HepG2 (cell line): ENCODE data around the gene POLR2F. TPM values are rescaled to one million over a fixed set of nuclear protein-coding genes. Genes with fewer than 3 reads are reported as not detected.

Experiments
- DNMT1 ChIP-seq: sonication (generic); formaldehyde crosslinking; IDR thresholded peaks from 2 replicates; pipeline ENCODE4 v1.5.1; 2020; ENCODE audit warnings: mild to moderate bottlenecking, missing genetic modification reagents
- KLF11 ChIP-seq: IDR thresholded peaks from 2 replicates; pipeline ENCODE4 v1.6.1; 2016; ENCODE audit warnings: missing compliant biosample characterization
- KLF16 ChIP-seq, 2 experiments: sonication (generic) in 1 of 2; formaldehyde crosslinking in 1 of 2; IDR thresholded peaks; 2 replicates each; pipeline versions ENCODE4 v1.6.1 to v1.8.0; 2016 to 2023; ENCODE audit warnings: missing genetic modification reagents in 2 of 2, missing compliant biosample characterization in 1 of 2
- NFKB2 ChIP-seq: sonication (generic); formaldehyde crosslinking; IDR thresholded peaks from 2 replicates; pipeline ENCODE4 v1.4.0; 2020; ENCODE audit warnings: missing genetic modification reagents, borderline replicate concordance
- SOX6 ChIP-seq, 2 experiments: fragments of 450-650 bp in 1 of 2; sonication (generic) in 1 of 2; formaldehyde crosslinking in 1 of 2; IDR thresholded peaks; 2 replicates each; pipeline versions ENCODE4 v1.4.0 to v1.6.1; 2017 to 2020; ENCODE audit warnings: antibody characterized with exemption in 1 of 2, mild to moderate bottlenecking in 1 of 2, missing genetic modification reagents in 1 of 2
- ZNF33A ChIP-seq: sonication (generic); formaldehyde crosslinking; IDR thresholded peaks from 2 replicates; pipeline ENCODE4 v1.5.1; 2020; ENCODE audit warnings: missing genetic modification reagents, mild to moderate bottlenecking, moderate library complexity, borderline replicate concordance
- ZNF34 ChIP-seq: sonication (generic); formaldehyde crosslinking; IDR thresholded peaks from 2 replicates; pipeline ENCODE4 v1.4.0; 2020; ENCODE audit warnings: mild to moderate bottlenecking, missing genetic modification reagents, borderline replicate concordance
- ZNF350 ChIP-seq: sonication (generic); formaldehyde crosslinking; IDR thresholded peaks from 2 replicates; pipeline ENCODE4 v1.4.0; 2020; ENCODE audit warnings: mild to moderate bottlenecking, low read depth, missing genetic modification reagents, borderline replicate concordance
- ZNF790 ChIP-seq: sonication (generic); formaldehyde crosslinking; IDR thresholded peaks from 2 replicates; pipeline ENCODE4 v1.8.0; 2022; ENCODE audit warnings: missing genetic modification reagents, mild to moderate bottlenecking, borderline replicate concordance
- ZNF839 ChIP-seq: sonication (generic); formaldehyde crosslinking; IDR thresholded peaks from 2 replicates; pipeline ENCODE4 v1.4.0; 2020; ENCODE audit warnings: missing genetic modification reagents, mild to moderate bottlenecking, borderline replicate concordance
- ZSCAN25 ChIP-seq: sonication (generic); formaldehyde crosslinking; IDR thresholded peaks from 2 replicates; pipeline ENCODE4 v1.8.0; 2022; ENCODE audit warnings: mild to moderate bottlenecking, missing genetic modification reagents
- polyA plus RNA-seq, 8 experiments: library from polyadenylated mRNA; depleted of rRNA in 3 of 8; stranded (reverse) in 7 of 8; unstranded in 1 of 8; fragments of >200 nt; fragmentation: Illumina TruSeq in 4 of 8; extraction: Trizol in 4 of 8; gene quantifications; 2 replicates each; pipeline versions ENCODE4 v1.2.1 to v1.2.3, GENCODE V29; 2011 to 2016; ENCODE audit warnings: low read depth in 4 of 8, missing spikeins in 1 of 8, mixed read lengths in 1 of 8; ENCODE audit not compliant: insufficient read depth in 1 of 8
- total RNA-seq, 5 experiments: library from RNA; depleted of rRNA; stranded (reverse); fragments of >200 nt; fragmentation: Illumina TruSeq; extraction: Trizol; gene quantifications; 2 replicates each; pipeline ENCODE4 v1.2.3, GENCODE V29; 2016; ENCODE audit warnings: low read depth in 1 of 5
- TF ChIP-seq, protein P1 (sequence below): sonication (generic); formaldehyde crosslinking; IDR thresholded peaks from 2 replicates; pipeline ENCODE4 v1.5.1; 2020; ENCODE audit warnings: missing genetic modification reagents, mild to moderate bottlenecking, borderline replicate concordance
- TF ChIP-seq, protein P2 (sequence below): sonication (generic); formaldehyde crosslinking; IDR thresholded peaks from 2 replicates; pipeline ENCODE4 v1.8.0; 2022; ENCODE audit warnings: mild to moderate bottlenecking, missing genetic modification reagents, borderline replicate concordance
- TF ChIP-seq, protein P3 (sequence below): sonication (generic); formaldehyde crosslinking; IDR thresholded peaks from 2 replicates; pipeline ENCODE4 v1.4.0; 2020; ENCODE audit warnings: mild to moderate bottlenecking, missing genetic modification reagents
- TF ChIP-seq, protein P4 (sequence below), 2 experiments: IDR thresholded peaks; 2 replicates each; pipeline ENCODE4 v1.6.1; 2011 to 2012; ENCODE audit warnings: low read length in 2 of 2, borderline replicate concordance in 1 of 2, low read depth in 1 of 2, mild to moderate bottlenecking in 1 of 2, moderate library complexity in 1 of 2
- TF ChIP-seq, protein P5 (sequence below): fragments of 450-650 bp; IDR thresholded peaks from 2 replicates; pipeline ENCODE4 v1.6.1; 2017; ENCODE audit warnings: mild to moderate bottlenecking

The POLR2F gene
- total and polyA plus RNA-seq, 2 of the 13 experiments (the other 11 are each of a cell fraction or from before 2014, with no cell fraction given): 135 to 158 TPM

DNA sequence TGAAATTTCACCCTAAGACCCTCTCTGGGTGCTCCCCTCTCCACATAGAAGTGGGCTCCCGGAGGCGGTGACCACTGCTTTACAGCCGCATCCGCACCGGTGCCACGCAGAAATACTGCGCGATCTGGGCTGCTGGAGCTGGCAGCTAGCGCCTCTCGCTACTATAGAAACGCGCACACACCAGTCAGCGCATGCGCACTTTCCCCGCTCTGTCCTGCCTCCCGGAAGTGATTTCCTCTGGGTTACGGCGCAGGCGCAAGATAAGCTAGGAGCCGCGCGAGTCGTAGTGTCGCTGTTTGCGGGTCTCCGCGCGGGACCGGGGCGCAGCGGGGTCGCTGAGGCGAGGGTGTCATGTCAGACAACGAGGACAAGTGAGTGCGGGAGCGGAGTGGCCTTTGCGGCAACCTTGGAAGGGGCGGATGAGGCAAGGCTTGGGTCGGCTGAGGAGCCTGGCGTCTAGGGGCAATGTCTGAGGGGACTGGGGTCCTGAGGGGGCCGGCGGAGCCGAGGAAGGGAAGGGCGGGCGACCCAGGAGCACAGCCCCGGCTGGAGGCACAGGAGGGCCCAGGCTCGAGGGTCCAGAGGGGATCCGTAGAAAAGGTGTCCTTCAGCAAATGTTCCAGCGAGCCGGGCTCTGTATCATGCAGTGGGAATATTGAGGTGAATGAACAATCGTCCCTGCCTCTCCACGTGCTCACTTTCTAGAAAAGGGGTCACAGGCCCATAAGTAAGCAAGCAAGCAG, at the start of gene POLR2F, which contains the start of gene C22orf23 (continued):
- TF ChIP-seq ZNF790 (0 out of 2 replicates have a peak, but pooled peaks have one; percentile 44), KLF11 (CRISPR knock-in tag) (0 out of 2 replicates have a peak, but pooled peaks have one; percentile 51), ZNF33A (CRISPR knock-in tag) (no peak), NFKB2 (peak; percentile 43; the same call in 1 of the 2 replicates), ZNF34 (CRISPR knock-in tag) (no peak), ZSCAN25 (CRISPR knock-in tag) (peak; percentile 40; the same call in 1 of the 2 replicates), KLF16 (CRISPR knock-in tag; IDR thresholded peaks at IDR 0.05) (peak in 1 of 2 experiments; percentile 73; a peak in 1 of 4 replicates), SOX6 (IDR thresholded peaks at IDR 0.05) (no peak), SOX6 (CRISPR knock-in tag; IDR thresholded peaks at IDR 0.05) (peak; percentile 45; the same call in 1 of the 2 replicates), ZNF350 (CRISPR knock-in tag) (peak; percentile 59; the same call in 1 of the 2 replicates), ZNF839 (CRISPR knock-in tag) (no peak), DNMT1 (CRISPR knock-in tag) (no peak)
- TF ChIP-seq, protein P1, sequence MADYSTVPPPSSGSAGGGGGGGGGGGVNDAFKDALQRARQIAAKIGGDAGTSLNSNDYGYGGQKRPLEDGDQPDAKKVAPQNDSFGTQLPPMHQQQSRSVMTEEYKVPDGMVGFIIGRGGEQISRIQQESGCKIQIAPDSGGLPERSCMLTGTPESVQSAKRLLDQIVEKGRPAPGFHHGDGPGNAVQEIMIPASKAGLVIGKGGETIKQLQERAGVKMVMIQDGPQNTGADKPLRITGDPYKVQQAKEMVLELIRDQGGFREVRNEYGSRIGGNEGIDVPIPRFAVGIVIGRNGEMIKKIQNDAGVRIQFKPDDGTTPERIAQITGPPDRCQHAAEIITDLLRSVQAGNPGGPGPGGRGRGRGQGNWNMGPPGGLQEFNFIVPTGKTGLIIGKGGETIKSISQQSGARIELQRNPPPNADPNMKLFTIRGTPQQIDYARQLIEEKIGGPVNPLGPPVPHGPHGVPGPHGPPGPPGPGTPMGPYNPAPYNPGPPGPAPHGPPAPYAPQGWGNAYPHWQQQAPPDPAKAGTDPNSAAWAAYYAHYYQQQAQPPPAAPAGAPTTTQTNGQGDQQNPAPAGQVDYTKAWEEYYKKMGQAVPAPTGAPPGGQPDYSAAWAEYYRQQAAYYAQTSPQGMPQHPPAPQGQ (CRISPR knock-in tag): 0 out of 2 replicates have a peak, but pooled peaks have one; percentile 58
- TF ChIP-seq, protein P2, sequence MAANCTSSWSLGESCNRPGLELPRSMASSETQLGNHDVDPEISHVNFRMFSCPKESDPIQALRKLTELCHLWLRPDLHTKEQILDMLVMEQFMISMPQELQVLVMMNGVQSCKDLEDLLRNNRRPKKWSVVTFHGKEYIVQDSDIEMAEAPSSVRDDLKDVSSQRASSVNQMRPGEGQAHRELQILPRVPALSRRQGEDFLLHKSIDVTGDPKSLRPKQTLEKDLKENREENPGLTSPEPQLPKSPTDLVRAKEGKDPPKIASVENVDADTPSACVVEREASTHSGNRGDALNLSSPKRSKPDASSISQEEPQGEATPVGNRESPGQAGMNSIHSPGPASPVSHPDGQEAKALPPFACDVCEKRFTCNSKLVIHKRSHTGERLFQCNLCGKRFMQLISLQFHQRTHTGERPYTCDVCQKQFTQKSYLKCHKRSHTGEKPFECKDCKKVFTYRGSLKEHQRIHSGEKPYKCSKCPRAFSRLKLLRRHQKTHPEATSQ (CRISPR knock-in tag): no peak
- TF ChIP-seq, protein P3, sequence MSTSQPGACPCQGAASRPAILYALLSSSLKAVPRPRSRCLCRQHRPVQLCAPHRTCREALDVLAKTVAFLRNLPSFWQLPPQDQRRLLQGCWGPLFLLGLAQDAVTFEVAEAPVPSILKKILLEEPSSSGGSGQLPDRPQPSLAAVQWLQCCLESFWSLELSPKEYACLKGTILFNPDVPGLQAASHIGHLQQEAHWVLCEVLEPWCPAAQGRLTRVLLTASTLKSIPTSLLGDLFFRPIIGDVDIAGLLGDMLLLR (CRISPR knock-in tag): 0 out of 2 replicates have a peak, but pooled peaks have one; percentile 46
- TF ChIP-seq, protein P4, sequence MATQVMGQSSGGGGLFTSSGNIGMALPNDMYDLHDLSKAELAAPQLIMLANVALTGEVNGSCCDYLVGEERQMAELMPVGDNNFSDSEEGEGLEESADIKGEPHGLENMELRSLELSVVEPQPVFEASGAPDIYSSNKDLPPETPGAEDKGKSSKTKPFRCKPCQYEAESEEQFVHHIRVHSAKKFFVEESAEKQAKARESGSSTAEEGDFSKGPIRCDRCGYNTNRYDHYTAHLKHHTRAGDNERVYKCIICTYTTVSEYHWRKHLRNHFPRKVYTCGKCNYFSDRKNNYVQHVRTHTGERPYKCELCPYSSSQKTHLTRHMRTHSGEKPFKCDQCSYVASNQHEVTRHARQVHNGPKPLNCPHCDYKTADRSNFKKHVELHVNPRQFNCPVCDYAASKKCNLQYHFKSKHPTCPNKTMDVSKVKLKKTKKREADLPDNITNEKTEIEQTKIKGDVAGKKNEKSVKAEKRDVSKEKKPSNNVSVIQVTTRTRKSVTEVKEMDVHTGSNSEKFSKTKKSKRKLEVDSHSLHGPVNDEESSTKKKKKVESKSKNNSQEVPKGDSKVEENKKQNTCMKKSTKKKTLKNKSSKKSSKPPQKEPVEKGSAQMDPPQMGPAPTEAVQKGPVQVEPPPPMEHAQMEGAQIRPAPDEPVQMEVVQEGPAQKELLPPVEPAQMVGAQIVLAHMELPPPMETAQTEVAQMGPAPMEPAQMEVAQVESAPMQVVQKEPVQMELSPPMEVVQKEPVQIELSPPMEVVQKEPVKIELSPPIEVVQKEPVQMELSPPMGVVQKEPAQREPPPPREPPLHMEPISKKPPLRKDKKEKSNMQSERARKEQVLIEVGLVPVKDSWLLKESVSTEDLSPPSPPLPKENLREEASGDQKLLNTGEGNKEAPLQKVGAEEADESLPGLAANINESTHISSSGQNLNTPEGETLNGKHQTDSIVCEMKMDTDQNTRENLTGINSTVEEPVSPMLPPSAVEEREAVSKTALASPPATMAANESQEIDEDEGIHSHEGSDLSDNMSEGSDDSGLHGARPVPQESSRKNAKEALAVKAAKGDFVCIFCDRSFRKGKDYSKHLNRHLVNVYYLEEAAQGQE (IDR thresholded peaks at IDR 0.05; ENCODE audit: borderline replicate concordance in 1 of 2, low read depth in 1 of 2, low read length in 2 of 2): peak in 1 of 2 experiments; percentile 10; a peak in 1 of 4 replicates
- TF ChIP-seq, protein P5, sequence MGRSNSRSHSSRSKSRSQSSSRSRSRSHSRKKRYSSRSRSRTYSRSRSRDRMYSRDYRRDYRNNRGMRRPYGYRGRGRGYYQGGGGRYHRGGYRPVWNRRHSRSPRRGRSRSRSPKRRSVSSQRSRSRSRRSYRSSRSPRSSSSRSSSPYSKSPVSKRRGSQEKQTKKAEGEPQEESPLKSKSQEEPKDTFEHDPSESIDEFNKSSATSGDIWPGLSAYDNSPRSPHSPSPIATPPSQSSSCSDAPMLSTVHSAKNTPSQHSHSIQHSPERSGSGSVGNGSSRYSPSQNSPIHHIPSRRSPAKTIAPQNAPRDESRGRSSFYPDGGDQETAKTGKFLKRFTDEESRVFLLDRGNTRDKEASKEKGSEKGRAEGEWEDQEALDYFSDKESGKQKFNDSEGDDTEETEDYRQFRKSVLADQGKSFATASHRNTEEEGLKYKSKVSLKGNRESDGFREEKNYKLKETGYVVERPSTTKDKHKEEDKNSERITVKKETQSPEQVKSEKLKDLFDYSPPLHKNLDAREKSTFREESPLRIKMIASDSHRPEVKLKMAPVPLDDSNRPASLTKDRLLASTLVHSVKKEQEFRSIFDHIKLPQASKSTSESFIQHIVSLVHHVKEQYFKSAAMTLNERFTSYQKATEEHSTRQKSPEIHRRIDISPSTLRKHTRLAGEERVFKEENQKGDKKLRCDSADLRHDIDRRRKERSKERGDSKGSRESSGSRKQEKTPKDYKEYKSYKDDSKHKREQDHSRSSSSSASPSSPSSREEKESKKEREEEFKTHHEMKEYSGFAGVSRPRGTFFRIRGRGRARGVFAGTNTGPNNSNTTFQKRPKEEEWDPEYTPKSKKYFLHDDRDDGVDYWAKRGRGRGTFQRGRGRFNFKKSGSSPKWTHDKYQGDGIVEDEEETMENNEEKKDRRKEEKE: no peak
